OCI-LY1 (cell line): Measurements from ENCODE around the gene MARCHF10.
"Not testable (repeated sequence)": the region's sequence is repeated elsewhere in the genome, so short reads cannot be mapped to it uniquely, and the experiment has no call there.

ENCODE experiments used
- H2AFZ ChIP-seq: fragments of 200-600 bp; sonication (generic), shearing (Covaris generic); 2 replicates; pipeline ENCODE4 v1.6.0; 2014; ENCODE audit warnings: antibody characterized with exemption, mild to moderate bottlenecking, low read length
- H3F3A ChIP-seq: fragments of 200-600 bp; sonication (generic), shearing (Covaris generic); 2 replicates; pipeline ENCODE4 v1.6.0; 2014; ENCODE audit warnings: mild to moderate bottlenecking, antibody characterized with exemption, low read length, moderate library complexity; ENCODE audit not compliant: insufficient read depth
- H3K27ac ChIP-seq: fragments of 200-600 bp; sonication (generic); 2 replicates; pipeline ENCODE4 v1.5.1; 2014; ENCODE audit warnings: low read length, mixed run types, mild to moderate bottlenecking, low read depth; ENCODE audit not compliant: poor library complexity, severe bottlenecking
- H3K27me3 ChIP-seq: fragments of 200-600 bp; sonication (generic); 2 replicates; pipeline ENCODE4 v1.6.0; 2014; ENCODE audit warnings: antibody characterized with exemption, mild to moderate bottlenecking, low read length, moderate library complexity; ENCODE audit not compliant: insufficient read depth
- H3K36me3 ChIP-seq: fragments of 200-600 bp; sonication (generic); 2 replicates; pipeline ENCODE4 v1.6.1; 2014; ENCODE audit warnings: mild to moderate bottlenecking, antibody characterized with exemption, low read length, moderate library complexity, mixed read lengths; ENCODE audit not compliant: insufficient read depth
- H3K4me1 ChIP-seq: fragments of 200-600 bp; sonication (generic); 2 replicates; pipeline ENCODE4 v1.5.1; 2014; ENCODE audit warnings: mild to moderate bottlenecking, low read length, moderate library complexity; ENCODE audit not compliant: insufficient read depth, severe bottlenecking
- H3K4me2 ChIP-seq: fragments of 200-600 bp; sonication (generic), shearing (Covaris generic); 2 replicates; pipeline ENCODE4 v1.6.1; 2014; ENCODE audit warnings: low read length
- H3K4me3 ChIP-seq: fragments of 200-600 bp; sonication (generic); 2 replicates; pipeline ENCODE4 v1.5.1; 2014; ENCODE audit warnings: low read length, low read depth, mild to moderate bottlenecking, mixed read lengths; ENCODE audit not compliant: poor library complexity, severe bottlenecking
- H3K79me2 ChIP-seq: fragments of 200-600 bp; shearing (Covaris generic); 2 replicates; pipeline ENCODE4 v1.6.1; 2016; ENCODE audit warnings: mixed run types, low read length, mixed read lengths; ENCODE audit not compliant: insufficient read depth
- H3K9ac ChIP-seq: fragments of 200-600 bp; sonication (generic), shearing (Covaris generic); 2 replicates; pipeline ENCODE4 v1.6.1; 2014; ENCODE audit warnings: mild to moderate bottlenecking, low read length, mixed read lengths
- H3K9me2 ChIP-seq: fragments of 200-600 bp; sonication (generic), shearing (Covaris generic); 2 replicates; pipeline ENCODE4 v1.6.1; 2014; ENCODE audit warnings: low read depth, mild to moderate bottlenecking, low read length, mixed read lengths
- H3K9me3 ChIP-seq: fragments of 200-600 bp; shearing (Covaris generic); 2 replicates; pipeline ENCODE4 v1.6.1; 2014; ENCODE audit warnings: low read length, mixed read lengths
- H4K20me1 ChIP-seq: fragments of 200-600 bp; sonication (generic), shearing (Covaris generic); 2 replicates; pipeline ENCODE4 v1.6.0; 2016; ENCODE audit warnings: mild to moderate bottlenecking, low read length; ENCODE audit not compliant: insufficient read depth
- CTCF ChIP-seq: fragments of 200-600 bp; sonication (generic), shearing (Covaris generic); IDR thresholded peaks from 2 replicates; pipeline ENCODE4 v1.5.1; 2017; ENCODE audit warnings: mild to moderate bottlenecking, antibody characterized with exemption, low read length, moderate library complexity, mixed read lengths
- EZH2 ChIP-seq: fragments of 200-600 bp; sonication (generic), shearing (Covaris generic); IDR thresholded peaks from 2 replicates; pipeline ENCODE4 v1.8.0; 2017; ENCODE audit warnings: borderline replicate concordance, mixed run types, mild to moderate bottlenecking, antibody characterized with exemption, low read length, moderate library complexity, mixed read lengths

Gene MARCHF10

DNA sequence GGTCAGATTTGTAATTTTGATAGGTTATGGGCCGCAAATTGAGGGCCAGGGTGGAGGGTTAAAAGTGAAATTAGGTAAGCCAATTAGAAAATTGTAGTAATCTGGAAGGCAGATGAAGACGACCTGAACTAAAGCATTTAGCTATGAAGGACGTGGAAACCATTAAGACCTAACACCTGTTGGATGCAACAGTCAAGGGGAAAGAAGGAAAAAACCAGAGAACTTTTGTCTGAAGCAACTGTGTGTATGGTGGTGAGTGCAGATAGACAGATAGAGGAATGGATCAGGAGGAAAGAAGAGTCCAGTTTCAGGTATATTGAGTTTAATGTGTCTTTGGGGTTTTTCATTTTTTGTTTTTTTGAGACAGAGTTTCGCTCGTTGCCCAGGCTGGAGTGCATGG is 40.2 kb upstream of the MARCHF10 start:
- Histone ChIP-seq H3K9me3 (no peaks in the 10 kb centered on the region), H3K9ac (no peak overlapping the region), H3K36me3 (no peaks in the 10 kb centered on the region), H3K4me3 (no peak overlapping the region), H3F3A (no peaks in the 10 kb centered on the region), H3K27ac (no peak overlapping the region), H2AFZ (no peak overlapping the region), H3K79me2 (no peaks in the 10 kb centered on the region), H3K9me2 (no peaks in the 10 kb centered on the region), H3K4me1 (no peaks in the 10 kb centered on the region), H4K20me1 (no peaks in the 10 kb centered on the region), H3K4me2 (no peak overlapping the region), H3K27me3 (no peaks in the 10 kb centered on the region)
- TF ChIP-seq EZH2 = no peak
- TF ChIP-seq CTCF = no peak

GRCh38 chr17:62847426-62847825 is 39.3 kb upstream of the MARCHF10 start:
- no peaks in the 10 kb centered on the region for H3K4me1 ChIP-seq
- no peaks in the 10 kb centered on the region for H3K36me3 ChIP-seq
- no peaks in the 10 kb centered on the region for H3K9me2 ChIP-seq
- H3K9ac ChIP-seq = no peak overlapping the region
- no peak overlapping the region for H3K27ac ChIP-seq
- H3K27me3 ChIP-seq = no peaks in the 10 kb centered on the region
- H3F3A ChIP-seq = no peaks in the 10 kb centered on the region
- H3K79me2 ChIP-seq = no peaks in the 10 kb centered on the region
- no peak overlapping the region for H3K4me2 ChIP-seq
- no peak overlapping the region for H2AFZ ChIP-seq
- H3K9me3 ChIP-seq = no peaks in the 10 kb centered on the region
- no peaks in the 10 kb centered on the region for H4K20me1 ChIP-seq
- no peak overlapping the region for H3K4me3 ChIP-seq
- no peak for TF ChIP-seq CTCF
- no peak for TF ChIP-seq EZH2

- Histone ChIP-seq H3K4me1 (no peaks in the 10 kb centered on the region), H3F3A (no peaks in the 10 kb centered on the region), H3K27me3 (no peaks in the 10 kb centered on the region), H3K9me2 (no peaks in the 10 kb centered on the region), H4K20me1 (no peaks in the 10 kb centered on the region), H3K36me3 (no peaks in the 10 kb centered on the region), H2AFZ (no peak overlapping the region), H3K27ac (no peak overlapping the region), H3K9ac (no peak overlapping the region), H3K4me3 (no peak overlapping the region), H3K9me3 (no peaks in the 10 kb centered on the region), H3K4me2 (no peak overlapping the region), H3K79me2 (no peaks in the 10 kb centered on the region)
- TF ChIP-seq CTCF (no peak), EZH2 (no peak)
Measured at GRCh38 chr17:62840871-62841270, 32.8 kb upstream of the MARCHF10 start.

GRCh38 chr17:62833816-62834215 is 25.7 kb upstream of the MARCHF10 start:
- H3K9me3 ChIP-seq, H3K4me2 ChIP-seq, H3K4me3 ChIP-seq, H3K9me2 ChIP-seq, H3K27me3 ChIP-seq, H3K79me2 ChIP-seq, H3F3A ChIP-seq, H3K36me3 ChIP-seq, H3K9ac ChIP-seq, H4K20me1 ChIP-seq, H3K27ac ChIP-seq, H3K4me1 ChIP-seq, H2AFZ ChIP-seq: not testable (repeated sequence)
